HFFc6 (cell line): Measurements from ENCODE around the gene ENOX2. TPM values are rescaled to one million over a fixed set of nuclear protein-coding genes. Genes with fewer than 3 reads are reported as not detected.
A peak's percentile ranks its signal among the peaks of the same experiment; 100 is the strongest.
"Not testable (repeated sequence)": the region's sequence is repeated elsewhere in the genome, so short reads cannot be mapped to it uniquely, and the experiment has no call there.

Experiments
- DNase-seq: peaks from one replicate; pipeline ENCODE4 v3.0.0-alpha.2; 2018
- H3K27ac Mint-ChIP-seq: 2 replicates; pipeline ENCODE4 v1.8.0; 2020; ENCODE audit warnings: mild to moderate bottlenecking, mixed read lengths
- H3K27me3 Mint-ChIP-seq: 2 replicates; pipeline ENCODE4 v1.8.0; 2021; ENCODE audit warnings: mild to moderate bottlenecking, moderate library complexity, mixed read lengths; ENCODE audit not compliant: insufficient read depth
- H3K36me3 Mint-ChIP-seq: 2 replicates; pipeline ENCODE4 v1.8.0; 2021; ENCODE audit warnings: low read depth, mixed read lengths
- H3K4me1 Mint-ChIP-seq: 2 replicates; pipeline ENCODE4 v1.8.0; 2020; ENCODE audit warnings: low read depth, mixed read lengths
- H3K4me3 Mint-ChIP-seq: 2 replicates; pipeline ENCODE4 v1.8.0; 2020; ENCODE audit warnings: mild to moderate bottlenecking, moderate library complexity, mixed read lengths
- H3K9me3 Mint-ChIP-seq: 2 replicates; pipeline ENCODE4 v1.8.0; 2020; ENCODE audit warnings: mild to moderate bottlenecking, mixed read lengths
- long read RNA-seq: library from polyadenylated mRNA; unstranded; transcript quantifications from one replicate; pipeline ENCODE4 v2.0.0, GENCODE V29; 2019
- total RNA-seq, 6 experiments: library from RNA; stranded (reverse); fragmentation: NEBNext Ultra II Directional; extraction: Animal tissue kit (Norgen Biotek cat#: 25700); gene quantifications; 2 replicates in 1 of 6; 3 replicates in 5 of 6; pipeline ENCODE4 v1.2.3, GENCODE V29; 2021
- TF ChIP-seq, protein P1 (sequence below): fragments of 200-600 bp; sonication (generic); IDR thresholded peaks from 2 replicates; pipeline ENCODE4 v1.5.0; 2021; ENCODE audit warnings: antibody characterized with exemption, mild to moderate bottlenecking

Gene ENOX2, protein sequence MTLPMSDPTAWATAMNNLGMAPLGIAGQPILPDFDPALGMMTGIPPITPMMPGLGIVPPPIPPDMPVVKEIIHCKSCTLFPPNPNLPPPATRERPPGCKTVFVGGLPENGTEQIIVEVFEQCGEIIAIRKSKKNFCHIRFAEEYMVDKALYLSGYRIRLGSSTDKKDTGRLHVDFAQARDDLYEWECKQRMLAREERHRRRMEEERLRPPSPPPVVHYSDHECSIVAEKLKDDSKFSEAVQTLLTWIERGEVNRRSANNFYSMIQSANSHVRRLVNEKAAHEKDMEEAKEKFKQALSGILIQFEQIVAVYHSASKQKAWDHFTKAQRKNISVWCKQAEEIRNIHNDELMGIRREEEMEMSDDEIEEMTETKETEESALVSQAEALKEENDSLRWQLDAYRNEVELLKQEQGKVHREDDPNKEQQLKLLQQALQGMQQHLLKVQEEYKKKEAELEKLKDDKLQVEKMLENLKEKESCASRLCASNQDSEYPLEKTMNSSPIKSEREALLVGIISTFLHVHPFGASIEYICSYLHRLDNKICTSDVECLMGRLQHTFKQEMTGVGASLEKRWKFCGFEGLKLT
- 10 to 100 TPM; 10.8 to 13.5 (median 11.9) TPM for total RNA-seq
- long read RNA-seq, full-length matches to known transcripts, result 3 of 3 reads
- long read RNA-seq, partial matches to known transcripts, result 0 of 3 reads
- long read RNA-seq, other reads (novel, unspliced or antisense), result 0 of 3 reads

DNA sequence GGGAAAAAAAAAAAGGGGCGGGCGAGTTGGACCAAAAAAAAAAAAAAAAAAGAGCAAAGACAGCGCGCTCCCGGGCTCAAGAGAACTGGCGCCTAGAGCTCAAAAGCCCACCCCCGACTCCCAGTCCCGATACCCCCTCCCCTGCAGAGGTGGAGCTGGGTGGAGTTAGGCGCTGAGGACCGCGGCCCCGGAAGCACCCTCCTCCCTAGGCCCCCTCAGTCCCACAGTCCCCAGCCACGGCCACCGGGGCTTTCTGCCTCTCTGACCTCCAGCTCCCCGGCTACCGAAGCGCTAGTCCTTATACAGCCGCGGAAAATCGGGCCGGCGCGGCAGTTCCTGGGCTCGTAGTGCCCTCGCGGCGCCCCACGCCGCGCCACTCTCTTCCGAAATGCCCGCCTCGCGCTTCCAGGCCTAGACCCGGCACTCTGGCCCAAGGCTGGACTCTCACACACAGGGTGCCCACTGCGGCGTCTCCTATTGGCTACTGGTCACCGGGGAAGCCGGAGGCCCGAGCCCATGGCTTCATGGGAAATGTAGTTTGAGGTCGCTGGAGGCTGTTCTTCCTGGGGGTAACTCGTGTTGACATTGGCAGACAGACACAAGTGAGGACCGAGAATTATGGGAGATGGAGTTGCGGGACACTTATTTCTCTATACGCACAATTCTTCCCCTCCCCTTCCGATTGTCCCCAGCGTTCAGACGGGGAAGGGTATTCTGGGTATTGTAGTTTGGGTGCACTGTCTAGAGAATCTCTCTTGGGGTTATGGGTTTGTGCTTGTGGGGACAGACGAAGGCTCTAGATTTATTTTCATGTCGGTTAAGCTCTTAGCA lies at the start of gene ENOX2:
ENOX2 (minus strand) TSS at position 427 of the 831 bp plus-strand sequence. CDS start 199,993 bp downstream, outside the sequence.
- TF ChIP-seq, protein P1, sequence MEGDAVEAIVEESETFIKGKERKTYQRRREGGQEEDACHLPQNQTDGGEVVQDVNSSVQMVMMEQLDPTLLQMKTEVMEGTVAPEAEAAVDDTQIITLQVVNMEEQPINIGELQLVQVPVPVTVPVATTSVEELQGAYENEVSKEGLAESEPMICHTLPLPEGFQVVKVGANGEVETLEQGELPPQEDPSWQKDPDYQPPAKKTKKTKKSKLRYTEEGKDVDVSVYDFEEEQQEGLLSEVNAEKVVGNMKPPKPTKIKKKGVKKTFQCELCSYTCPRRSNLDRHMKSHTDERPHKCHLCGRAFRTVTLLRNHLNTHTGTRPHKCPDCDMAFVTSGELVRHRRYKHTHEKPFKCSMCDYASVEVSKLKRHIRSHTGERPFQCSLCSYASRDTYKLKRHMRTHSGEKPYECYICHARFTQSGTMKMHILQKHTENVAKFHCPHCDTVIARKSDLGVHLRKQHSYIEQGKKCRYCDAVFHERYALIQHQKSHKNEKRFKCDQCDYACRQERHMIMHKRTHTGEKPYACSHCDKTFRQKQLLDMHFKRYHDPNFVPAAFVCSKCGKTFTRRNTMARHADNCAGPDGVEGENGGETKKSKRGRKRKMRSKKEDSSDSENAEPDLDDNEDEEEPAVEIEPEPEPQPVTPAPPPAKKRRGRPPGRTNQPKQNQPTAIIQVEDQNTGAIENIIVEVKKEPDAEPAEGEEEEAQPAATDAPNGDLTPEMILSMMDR, result no peak
- no peaks in the 10 kb centered on the region for H3K9me3 Mint-ChIP-seq
- no peak within 1 kb of the TSS for H3K27ac Mint-ChIP-seq
- H3K36me3 Mint-ChIP-seq, result peaks cover 9% of the 10 kb centered on the region
- H3K27me3 Mint-ChIP-seq, result no peaks in the 10 kb centered on the region
- no peak within 1 kb of the TSS for H3K4me3 Mint-ChIP-seq
- peak; percentile 94 for DNase-seq
- peaks cover 9% of the 10 kb centered on the region for H3K4me1 Mint-ChIP-seq

DNA sequence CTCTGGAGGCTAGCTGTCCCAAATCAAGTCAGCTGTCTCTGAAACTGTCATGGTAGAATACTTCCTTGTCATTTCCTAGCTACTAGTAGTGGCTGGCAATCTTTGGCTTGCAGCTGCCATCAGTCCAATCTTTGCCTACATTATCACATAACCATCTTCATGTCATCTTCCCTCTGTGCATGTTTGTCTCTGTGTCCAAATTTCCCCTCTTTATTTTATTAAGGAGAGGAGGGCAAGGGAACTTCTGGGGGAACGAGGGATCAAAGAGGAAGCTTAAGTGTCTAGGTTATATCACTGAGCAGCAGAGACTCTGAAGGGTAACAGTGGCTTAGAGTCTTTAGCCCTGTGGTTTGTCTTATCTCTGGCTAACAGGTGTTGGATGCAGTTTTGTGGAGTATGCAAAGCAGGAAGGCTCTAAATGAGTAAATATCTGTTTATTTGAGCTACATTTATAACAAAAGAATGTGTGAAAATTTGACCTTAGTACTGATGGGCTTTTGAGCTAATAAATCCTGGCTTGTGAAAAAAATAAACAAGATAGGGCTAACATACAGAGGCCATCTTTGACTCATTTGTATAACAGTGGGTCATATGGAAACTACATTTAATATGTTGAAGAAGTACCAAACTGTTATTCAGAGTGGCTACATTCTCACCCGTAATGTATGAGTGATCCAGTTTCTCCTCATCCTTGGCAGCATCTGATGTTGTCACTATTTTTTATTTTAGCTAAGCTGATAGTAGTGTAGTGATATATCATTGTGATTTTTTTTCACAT lies 49.4 kb upstream of the ENOX2 start:
- TF ChIP-seq, protein P1, result no peak

DNA sequence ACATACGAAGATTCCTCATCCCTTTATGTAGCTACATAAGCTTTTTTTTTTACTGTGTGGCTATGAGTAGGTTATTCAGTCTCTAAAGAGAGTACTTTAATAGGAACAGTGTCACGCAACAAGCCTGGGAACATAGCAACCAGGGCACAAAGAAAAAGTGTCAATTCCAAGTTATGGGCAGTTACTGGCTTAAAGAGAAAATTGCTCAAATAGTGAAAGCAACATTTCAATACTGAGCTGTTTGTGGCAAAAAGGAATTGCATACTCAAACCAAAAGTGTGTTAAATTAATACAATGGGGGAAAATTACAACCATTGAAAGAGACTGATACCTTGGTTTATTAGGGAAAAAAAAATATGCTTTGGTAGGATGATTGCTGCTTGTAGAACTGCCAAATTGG lies 41.2 kb upstream of the ENOX2 start:
- Mint-ChIP-seq H3K4me1 (no peaks in the 10 kb centered on the region), H3K4me3 (no peak overlapping the region), H3K9me3 (no peaks in the 10 kb centered on the region), H3K27ac (no peak overlapping the region), H3K27me3 (peaks cover 3% of the 10 kb centered on the region; the same call in 1 of the 2 replicates), H3K36me3 (no peaks in the 10 kb centered on the region)
- no peak for DNase-seq
- TF ChIP-seq, protein P1, result no peak

More for the DNA sequence above, 49.4 kb upstream of the ENOX2 start:
- H3K27ac Mint-ChIP-seq, result no peak overlapping the region
- no peak overlapping the region for H3K4me3 Mint-ChIP-seq
- no peaks in the 10 kb centered on the region for H3K4me1 Mint-ChIP-seq
- no peak for DNase-seq
- no peaks in the 10 kb centered on the region for H3K36me3 Mint-ChIP-seq
- no peaks in the 10 kb centered on the region for H3K9me3 Mint-ChIP-seq
- peaks cover 5% of the 10 kb centered on the region for H3K27me3 Mint-ChIP-seq

DNA sequence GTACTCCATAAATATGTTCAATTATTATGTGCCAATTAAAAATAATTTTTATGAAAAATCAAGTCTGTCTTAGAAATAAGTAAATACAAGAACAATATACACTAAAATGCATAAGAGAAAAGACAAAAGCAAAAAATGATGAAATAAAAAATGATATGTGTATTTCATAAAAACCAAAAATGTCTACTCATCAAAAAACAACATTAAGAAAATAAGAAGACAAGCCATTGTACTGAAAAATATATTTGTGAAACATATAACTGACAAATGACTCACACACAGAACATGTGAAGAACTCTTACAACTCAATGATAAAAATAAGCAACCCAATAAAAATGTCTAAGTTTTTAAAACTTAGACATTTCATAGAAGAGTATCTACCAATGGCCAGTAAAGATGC lies 34.1 kb upstream of the ENOX2 start:
- Mint-ChIP-seq H3K4me3 (no peak overlapping the region), H3K4me1 (no peaks in the 10 kb centered on the region), H3K27ac (no peak overlapping the region), H3K27me3 (no peaks in the 10 kb centered on the region), H3K9me3 (no peaks in the 10 kb centered on the region), H3K36me3 (no peaks in the 10 kb centered on the region)
- TF ChIP-seq, protein P1, result no peak
- no peak for DNase-seq

- Mint-ChIP-seq H3K4me1 (no peaks in the 10 kb centered on the region), H3K36me3 (no peaks in the 10 kb centered on the region)
These were observed 30.3 kb upstream of the ENOX2 start for GRCh38 chrX:130933358-130933757.

GRCh38 chrX:130920405-130920804 lies 17.4 kb upstream of the ENOX2 start:
- H3K27ac Mint-ChIP-seq, H3K4me1 Mint-ChIP-seq, H3K9me3 Mint-ChIP-seq, DNase-seq, H3K4me3 Mint-ChIP-seq, H3K27me3 Mint-ChIP-seq, H3K36me3 Mint-ChIP-seq: not testable (repeated sequence)

More at GRCh38 chrX:130933358-130933757, 30.3 kb upstream of the ENOX2 start:
- TF ChIP-seq, protein P1, result no peak
- Mint-ChIP-seq H3K27me3 (peaks cover 1% of the 10 kb centered on the region; the same call in 1 of the 2 replicates), H3K4me3 (no peak overlapping the region), H3K27ac (no peak overlapping the region), H3K9me3 (no peaks in the 10 kb centered on the region)
- DNase-seq, result no peak

- not testable (repeated sequence) for H3K9me3 Mint-ChIP-seq, H3K27ac Mint-ChIP-seq, H3K4me3 Mint-ChIP-seq, H3K36me3 Mint-ChIP-seq, DNase-seq, H3K4me1 Mint-ChIP-seq, H3K27me3 Mint-ChIP-seq
These were observed 16.7 kb upstream of the ENOX2 start for GRCh38 chrX:130919676-130920075.
